ENCODE data around the gene ARHGEF9. TPM values are rescaled to one million over a fixed set of nuclear protein-coding genes. Genes with fewer than 3 reads are reported as not detected.

The ARHGEF9 gene
- total and polyA plus RNA-seq, 10 of the 15 experiments (the other 5 are each of a cell fraction or from before 2014, with no cell fraction given) = 3.2 to 25.2 (median 14.3) TPM

DNA sequence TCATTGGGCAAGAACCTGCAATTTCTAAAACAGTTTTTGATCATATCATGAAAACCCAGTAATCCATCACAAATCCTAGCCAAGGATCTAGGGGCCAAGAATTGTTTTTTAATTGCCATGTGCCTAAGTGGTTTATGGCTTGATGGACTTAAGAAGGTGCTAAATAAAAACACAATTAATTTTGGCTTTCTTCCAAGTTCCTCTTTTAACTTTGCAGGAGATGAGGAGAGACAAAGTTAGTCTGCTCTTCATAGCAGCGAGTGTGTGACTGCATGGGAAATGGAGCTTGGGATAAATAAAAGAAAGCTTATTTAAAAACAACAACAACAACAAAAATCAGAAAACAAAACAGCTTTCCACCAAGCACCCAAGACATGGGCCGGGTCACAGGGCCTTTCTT lies 41.4 kb downstream of the ARHGEF9 start:
- ChIA-PET RAD21 (ENCODE audit: unreplicated experiment) (interaction anchor here (1.1 kb wide), 1 partner anchor 11 kb away, joined by 5 read pairs; a partner anchor contains a TSS), POLR2A (interaction anchor here (5.8 kb wide), 1 partner anchor 11 kb away, joined by 24 read pairs; a partner anchor contains a TSS), SMC1A (ENCODE audit: uncharacterized antibody, unreplicated experiment) (interaction anchor here (0.7 to 1.9 kb wide), 5 partner anchors 10 to 25 kb away, joined by 3 to 5 read pairs (median 4); no protein-coding TSS in a partner anchor), CTCF (interaction anchor here (1.9 to 2.0 kb wide), 2 partner anchors 10 to 18 kb away, joined by 4 to 5 read pairs; no protein-coding TSS in a partner anchor)
- H3K4me2 ChIP-seq (ENCODE audit: control insufficient read depth, insufficient read depth) = no peak overlapping the region
- ATAC-seq = no peak
- no peaks in the 10 kb centered on the region for H3K36me3 ChIP-seq (ENCODE audit: control insufficient read depth in 2 of 2, insufficient read depth in 2 of 2, low read length in 1 of 2)
- peaks cover 13% of the 10 kb centered on the region for H3K4me1 ChIP-seq (ENCODE audit: control insufficient read depth, insufficient read depth, low read length)
- no peaks in the 10 kb centered on the region for H3K79me2 ChIP-seq (ENCODE audit: control insufficient read depth, insufficient read depth, low read length)
- H4K20me1 ChIP-seq (ENCODE audit: control insufficient read depth, insufficient read depth) = no peaks in the 10 kb centered on the region
- no peaks in the 10 kb centered on the region for H3K9me3 ChIP-seq (replicated peaks; ENCODE audit: control insufficient read depth, insufficient read depth, low read length)
- intact Hi-C loops (cut with micrococcal nuclease; ENCODE audit: unreplicated experiment) (no loop called here), in situ Hi-C loops (cut with MboI) (no loop called here)
- no peak overlapping the region for H2AFZ ChIP-seq (ENCODE audit: control insufficient read depth, low read depth, low read length)
- WGBS (ENCODE audit: insufficient coverage, insufficient replicate concordance, low lambda C conversion rate, missing lambda C conversion rate) = 38% methylated on average over 2 of the region's 2 CpGs
- no TSS peak for BruUV-seq (replicated peaks)
- H3K27me3 ChIP-seq (replicated peaks in 1 of 2; ENCODE audit: control insufficient read depth in 2 of 2, insufficient read depth in 2 of 2, low read length in 1 of 2) = no peaks in the 10 kb centered on the region
- H3K4me3 ChIP-seq = no peak overlapping the region
- no peak overlapping the region for H3K27ac ChIP-seq (ENCODE audit: control insufficient read depth, insufficient read depth)
- DNase-seq (ENCODE audit: low read depth, low spot score) = no peak
- FAIRE-seq = no peak
- no peak overlapping the region for H3K9ac ChIP-seq (ENCODE audit: control insufficient read depth, insufficient read depth, low read length)
- TF ChIP-seq, protein P1, sequence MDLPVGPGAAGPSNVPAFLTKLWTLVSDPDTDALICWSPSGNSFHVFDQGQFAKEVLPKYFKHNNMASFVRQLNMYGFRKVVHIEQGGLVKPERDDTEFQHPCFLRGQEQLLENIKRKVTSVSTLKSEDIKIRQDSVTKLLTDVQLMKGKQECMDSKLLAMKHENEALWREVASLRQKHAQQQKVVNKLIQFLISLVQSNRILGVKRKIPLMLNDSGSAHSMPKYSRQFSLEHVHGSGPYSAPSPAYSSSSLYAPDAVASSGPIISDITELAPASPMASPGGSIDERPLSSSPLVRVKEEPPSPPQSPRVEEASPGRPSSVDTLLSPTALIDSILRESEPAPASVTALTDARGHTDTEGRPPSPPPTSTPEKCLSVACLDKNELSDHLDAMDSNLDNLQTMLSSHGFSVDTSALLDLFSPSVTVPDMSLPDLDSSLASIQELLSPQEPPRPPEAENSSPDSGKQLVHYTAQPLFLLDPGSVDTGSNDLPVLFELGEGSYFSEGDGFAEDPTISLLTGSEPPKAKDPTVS (IDR thresholded peaks at IDR 0.05; ENCODE audit: low read depth, low read length) = no peak
- TF ChIP-seq SMAD1 (IDR thresholded peaks at IDR 0.05; ENCODE audit: low read depth, partially characterized antibody) (no peak), SMARCA5 (IDR thresholded peaks at IDR 0.05) (no peak), HDAC6 (IDR thresholded peaks at IDR 0.05; ENCODE audit: unreplicated experiment) (no peak), POLR2AphosphoS5 (IDR thresholded peaks at IDR 0.05; ENCODE audit: low read length) (no peak), MTA3 (IDR thresholded peaks at IDR 0.05; ENCODE audit: borderline replicate concordance, low read length) (no peak), EP300 (IDR thresholded peaks at IDR 0.05; ENCODE audit: borderline replicate concordance in 1 of 2, control insufficient read depth in 1 of 2, low read depth in 2 of 2, low read length in 2 of 2) (no peak), CBX3 (IDR thresholded peaks at IDR 0.05; ENCODE audit: borderline replicate concordance, low read depth) (no peak), CREM (IDR thresholded peaks at IDR 0.05; ENCODE audit: low read depth) (no peak)
- TF ChIP-seq, protein P2, sequence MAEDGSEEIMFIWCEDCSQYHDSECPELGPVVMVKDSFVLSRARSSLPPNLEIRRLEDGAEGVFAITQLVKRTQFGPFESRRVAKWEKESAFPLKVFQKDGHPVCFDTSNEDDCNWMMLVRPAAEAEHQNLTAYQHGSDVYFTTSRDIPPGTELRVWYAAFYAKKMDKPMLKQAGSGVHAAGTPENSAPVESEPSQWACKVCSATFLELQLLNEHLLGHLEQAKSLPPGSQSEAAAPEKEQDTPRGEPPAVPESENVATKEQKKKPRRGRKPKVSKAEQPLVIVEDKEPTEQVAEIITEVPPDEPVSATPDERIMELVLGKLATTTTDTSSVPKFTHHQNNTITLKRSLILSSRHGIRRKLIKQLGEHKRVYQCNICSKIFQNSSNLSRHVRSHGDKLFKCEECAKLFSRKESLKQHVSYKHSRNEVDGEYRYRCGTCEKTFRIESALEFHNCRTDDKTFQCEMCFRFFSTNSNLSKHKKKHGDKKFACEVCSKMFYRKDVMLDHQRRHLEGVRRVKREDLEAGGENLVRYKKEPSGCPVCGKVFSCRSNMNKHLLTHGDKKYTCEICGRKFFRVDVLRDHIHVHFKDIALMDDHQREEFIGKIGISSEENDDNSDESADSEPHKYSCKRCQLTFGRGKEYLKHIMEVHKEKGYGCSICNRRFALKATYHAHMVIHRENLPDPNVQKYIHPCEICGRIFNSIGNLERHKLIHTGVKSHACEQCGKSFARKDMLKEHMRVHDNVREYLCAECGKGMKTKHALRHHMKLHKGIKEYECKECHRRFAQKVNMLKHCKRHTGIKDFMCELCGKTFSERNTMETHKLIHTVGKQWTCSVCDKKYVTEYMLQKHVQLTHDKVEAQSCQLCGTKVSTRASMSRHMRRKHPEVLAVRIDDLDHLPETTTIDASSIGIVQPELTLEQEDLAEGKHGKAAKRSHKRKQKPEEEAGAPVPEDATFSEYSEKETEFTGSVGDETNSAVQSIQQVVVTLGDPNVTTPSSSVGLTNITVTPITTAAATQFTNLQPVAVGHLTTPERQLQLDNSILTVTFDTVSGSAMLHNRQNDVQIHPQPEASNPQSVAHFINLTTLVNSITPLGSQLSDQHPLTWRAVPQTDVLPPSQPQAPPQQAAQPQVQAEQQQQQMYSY (CRISPR knock-in tag; IDR thresholded peaks at IDR 0.05) = no peak
- TF ChIP-seq, protein P3, sequence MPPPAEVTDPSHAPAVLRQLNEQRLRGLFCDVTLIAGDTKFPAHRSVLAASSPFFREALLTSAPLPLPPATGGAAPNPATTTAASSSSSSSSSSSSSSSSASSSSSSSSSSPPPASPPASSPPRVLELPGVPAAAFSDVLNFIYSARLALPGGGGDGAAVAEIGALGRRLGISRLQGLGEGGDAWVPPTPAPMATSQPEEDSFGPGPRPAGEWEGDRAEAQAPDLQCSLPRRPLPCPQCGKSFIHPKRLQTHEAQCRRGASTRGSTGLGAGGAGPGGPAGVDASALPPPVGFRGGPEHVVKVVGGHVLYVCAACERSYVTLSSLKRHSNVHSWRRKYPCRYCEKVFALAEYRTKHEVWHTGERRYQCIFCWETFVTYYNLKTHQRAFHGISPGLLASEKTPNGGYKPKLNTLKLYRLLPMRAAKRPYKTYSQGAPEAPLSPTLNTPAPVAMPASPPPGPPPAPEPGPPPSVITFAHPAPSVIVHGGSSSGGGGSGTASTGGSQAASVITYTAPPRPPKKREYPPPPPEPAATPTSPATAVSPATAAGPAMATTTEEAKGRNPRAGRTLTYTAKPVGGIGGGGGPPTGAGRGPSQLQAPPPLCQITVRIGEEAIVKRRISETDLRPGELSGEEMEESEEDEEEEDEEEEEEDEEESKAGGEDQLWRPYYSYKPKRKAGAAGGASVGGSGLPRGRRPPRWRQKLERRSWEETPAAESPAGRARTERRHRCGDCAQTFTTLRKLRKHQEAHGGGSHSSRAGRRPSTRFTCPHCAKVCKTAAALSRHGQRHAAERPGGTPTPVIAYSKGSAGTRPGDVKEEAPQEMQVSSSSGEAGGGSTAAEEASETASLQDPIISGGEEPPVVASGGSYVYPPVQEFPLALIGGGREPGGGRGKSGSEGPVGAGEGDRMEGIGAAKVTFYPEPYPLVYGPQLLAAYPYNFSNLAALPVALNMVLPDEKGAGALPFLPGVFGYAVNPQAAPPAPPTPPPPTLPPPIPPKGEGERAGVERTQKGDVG (CRISPR knock-in tag; IDR thresholded peaks at IDR 0.05) = no peak
- TF ChIP-seq, protein P4, sequence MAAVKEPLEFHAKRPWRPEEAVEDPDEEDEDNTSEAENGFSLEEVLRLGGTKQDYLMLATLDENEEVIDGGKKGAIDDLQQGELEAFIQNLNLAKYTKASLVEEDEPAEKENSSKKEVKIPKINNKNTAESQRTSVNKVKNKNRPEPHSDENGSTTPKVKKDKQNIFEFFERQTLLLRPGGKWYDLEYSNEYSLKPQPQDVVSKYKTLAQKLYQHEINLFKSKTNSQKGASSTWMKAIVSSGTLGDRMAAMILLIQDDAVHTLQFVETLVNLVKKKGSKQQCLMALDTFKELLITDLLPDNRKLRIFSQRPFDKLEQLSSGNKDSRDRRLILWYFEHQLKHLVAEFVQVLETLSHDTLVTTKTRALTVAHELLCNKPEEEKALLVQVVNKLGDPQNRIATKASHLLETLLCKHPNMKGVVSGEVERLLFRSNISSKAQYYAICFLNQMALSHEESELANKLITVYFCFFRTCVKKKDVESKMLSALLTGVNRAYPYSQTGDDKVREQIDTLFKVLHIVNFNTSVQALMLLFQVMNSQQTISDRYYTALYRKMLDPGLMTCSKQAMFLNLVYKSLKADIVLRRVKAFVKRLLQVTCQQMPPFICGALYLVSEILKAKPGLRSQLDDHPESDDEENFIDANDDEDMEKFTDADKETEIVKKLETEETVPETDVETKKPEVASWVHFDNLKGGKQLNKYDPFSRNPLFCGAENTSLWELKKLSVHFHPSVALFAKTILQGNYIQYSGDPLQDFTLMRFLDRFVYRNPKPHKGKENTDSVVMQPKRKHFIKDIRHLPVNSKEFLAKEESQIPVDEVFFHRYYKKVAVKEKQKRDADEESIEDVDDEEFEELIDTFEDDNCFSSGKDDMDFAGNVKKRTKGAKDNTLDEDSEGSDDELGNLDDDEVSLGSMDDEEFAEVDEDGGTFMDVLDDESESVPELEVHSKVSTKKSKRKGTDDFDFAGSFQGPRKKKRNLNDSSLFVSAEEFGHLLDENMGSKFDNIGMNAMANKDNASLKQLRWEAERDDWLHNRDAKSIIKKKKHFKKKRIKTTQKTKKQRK (IDR thresholded peaks at IDR 0.05; ENCODE audit: low read depth, low read length) = no peak
